K562 (cell line): ENCODE results near the gene NACC1. TPM values are rescaled to one million over a fixed set of nuclear protein-coding genes. Genes with fewer than 3 reads are reported as not detected.
A peak's percentile ranks its signal among the peaks of the same experiment; 100 is the strongest.

Experiments
- ATAC-seq: fragments of 200-7000 bp; cut with Tn5 transposase; 3 replicates; pipeline ENCODE4 v1.9.1; 2020; ENCODE audit warnings: moderate library complexity
- BruUV-seq: library from RNA; stranded (reverse); fragments of 400-500 nt; replicated peaks from 2 replicates; lab custom pipeline; 2021; lab: Mats Ljungman, UMichigan
- CTCF ChIA-PET: fragments of 300-600 bp; formaldehyde crosslinking; extraction: SDS; loops from one replicate; lab custom pipeline; 2021; ENCODE audit warnings: low intra/inter-chr PET ratio; lab: Yijun Ruan, JAX
- POLR2A ChIA-PET: fragments of 300-600, 350-650 bp; sonication (Branson Sonifier 250); formaldehyde crosslinking; extraction: SDS; loops from one replicate; lab custom pipeline; 2021; ENCODE audit warnings: antibody characterized with exemption, inconsistent platforms; lab: Yijun Ruan, JAX
- DNase-seq, 4 experiments: peaks; one replicate each; pipeline versions ENCODE4 v3.0.0 to v3.0.0-alpha.2; 2011 to 2018; ENCODE audit warnings: low spot score in 3 of 4, mixed read lengths in 3 of 4; ENCODE audit errors: extremely low read depth in 1 of 4
- FAIRE-seq: peaks from 2 replicates; lab custom pipeline; 2011; peaks lifted over from hg19 to GRCh38; lab: Jason Lieb, UNC
- H2AFZ ChIP-seq: 2 replicates; pipeline ENCODE4 v1.6.0; 2011; ENCODE audit warnings: low read depth, low read length, control low read depth, inconsistent platforms
- H3K27ac ChIP-seq: fragments of 200-600 bp; 3 replicates; pipeline ENCODE4 v1.8.0; 2011; ENCODE audit warnings: low read depth, mild to moderate bottlenecking, control low read depth, inconsistent platforms, low read length, moderate library complexity, mixed read lengths; ENCODE audit errors: extremely low read depth
- H3K27me3 ChIP-seq, 2 experiments: fragments of 300-600 bp in 1 of 2; 2 replicates in 1 of 2; 3 replicates in 1 of 2; pipeline versions ENCODE4 v1.6.0 to v1.8.0; 2011; ENCODE audit warnings: inconsistent platforms in 2 of 2, low read length in 2 of 2, mild to moderate bottlenecking in 1 of 2, mixed read lengths in 1 of 2, moderate library complexity in 1 of 2; ENCODE audit not compliant: control insufficient read depth in 2 of 2, insufficient read depth in 2 of 2
- H3K36me3 ChIP-seq: fragments of 300-600 bp; 3 replicates; pipeline ENCODE4 v1.8.0; 2011; ENCODE audit warnings: mild to moderate bottlenecking, low read length, inconsistent platforms; ENCODE audit not compliant: control insufficient read depth, insufficient read depth
- H3K4me1 ChIP-seq, 2 experiments: fragments of 200-600 bp in 1 of 2; replicated peaks in 1 of 2; 2 replicates in 1 of 2; 3 replicates in 1 of 2; pipeline versions ENCODE4 v1.5.1 to v1.8.0; 2011; ENCODE audit warnings: inconsistent platforms in 2 of 2, low read length in 2 of 2, mild to moderate bottlenecking in 1 of 2, mixed read lengths in 1 of 2, moderate library complexity in 1 of 2; ENCODE audit not compliant: control insufficient read depth in 2 of 2, insufficient read depth in 2 of 2
- H3K4me2 ChIP-seq: 2 replicates; pipeline ENCODE4 v1.6.1; 2011; ENCODE audit warnings: low read length, control low read depth, inconsistent platforms, mixed read lengths; ENCODE audit not compliant: insufficient read depth
- H3K4me3 ChIP-seq: fragments of 200-600 bp; sonication (generic), shearing (Covaris generic); 2 replicates; pipeline ENCODE4 v1.5.1; 2016; ENCODE audit warnings: control low read depth, inconsistent platforms
- H3K79me2 ChIP-seq: fragments of 200-600 bp; 3 replicates; pipeline ENCODE4 v1.8.0; 2011; ENCODE audit warnings: low read length, inconsistent platforms; ENCODE audit not compliant: control insufficient read depth, insufficient read depth
- H3K9ac ChIP-seq, 2 experiments: 2 replicates each; pipeline versions ENCODE4 v1.6.0 to v1.6.1; 2011; ENCODE audit warnings: low read depth in 2 of 2, low read length in 2 of 2, control low read depth in 1 of 2, inconsistent platforms in 1 of 2, mild to moderate bottlenecking in 1 of 2, mixed read lengths in 1 of 2; ENCODE audit not compliant: insufficient read depth in 1 of 2
- H3K9me1 ChIP-seq: one replicate; pipeline ENCODE4 v1.6.0; 2011; ENCODE audit warnings: inconsistent platforms, mild to moderate bottlenecking, low read length, moderate library complexity; ENCODE audit not compliant: control insufficient read depth, insufficient read depth
- H3K9me3 ChIP-seq: replicated peaks from 2 replicates; pipeline ENCODE4 v1.5.1; 2011; ENCODE audit warnings: low read depth, low read length, inconsistent platforms; ENCODE audit not compliant: control insufficient read depth, insufficient read depth
- H4K20me1 ChIP-seq: replicated peaks from 2 replicates; pipeline ENCODE4 v1.6.1; 2011; ENCODE audit warnings: low read length, inconsistent platforms, mixed read lengths; ENCODE audit not compliant: control insufficient read depth, insufficient read depth
- CHCHD3 ChIP-seq: fragments of 250-450 bp; sonication (Bioruptor Pico); IDR thresholded peaks from 2 replicates; pipeline ENCODE4 v2.1.2; 2022; ENCODE audit warnings: mild to moderate bottlenecking
- CHD2 ChIP-seq: IDR thresholded peaks from 2 replicates; pipeline ENCODE4 v1.6.1; 2011; ENCODE audit warnings: low read depth, low read length
- CXXC5 ChIP-seq: fragments of 250-450 bp; sonication (Bioruptor Pico); IDR thresholded peaks from 2 replicates; pipeline ENCODE4 v1.8.0; 2022; ENCODE audit warnings: inconsistent platforms, mild to moderate bottlenecking, moderate library complexity
- HCFC1 ChIP-seq: IDR thresholded peaks from 2 replicates; pipeline ENCODE4 v1.6.1; 2012; ENCODE audit warnings: low read depth, low read length, improper control_type of control experiment
- KDM2B ChIP-seq: fragments of 250-450 bp; sonication (Bioruptor Pico); IDR thresholded peaks from 2 replicates; pipeline ENCODE4 v1.8.0; 2021; ENCODE audit warnings: mild to moderate bottlenecking, moderate library complexity
- KLF1 ChIP-seq: fragments of 450-650 bp; IDR thresholded peaks from 2 replicates; pipeline ENCODE4 v1.6.1; 2016; ENCODE audit warnings: missing genetic modification characterization, missing compliant biosample characterization
- MAFK ChIP-seq: IDR thresholded peaks from 2 replicates; pipeline ENCODE4 v1.6.1; 2011; ENCODE audit warnings: low read length, improper control_type of control experiment
- MXD1 ChIP-seq: fragments of 250-450 bp; sonication (Bioruptor Pico); IDR thresholded peaks from 2 replicates; pipeline ENCODE4 v1.8.0; 2021; ENCODE audit warnings: borderline replicate concordance, mild to moderate bottlenecking, moderate library complexity; ENCODE audit not compliant: poor library complexity, severe bottlenecking
- POLR3A ChIP-seq: IDR thresholded peaks from 2 replicates; pipeline ENCODE4 v1.6.1; 2011; ENCODE audit warnings: borderline replicate concordance, mild to moderate bottlenecking, moderate library complexity; ENCODE audit not compliant: insufficient read length, insufficient read depth; ENCODE audit errors: extremely low read depth
- PRMT5 ChIP-seq: sonication (generic); formaldehyde crosslinking; IDR thresholded peaks from 2 replicates; pipeline ENCODE4 v1.5.0; 2020; ENCODE audit warnings: missing genetic modification reagents
- RAD21 ChIP-seq, 2 experiments: fragments of 250-450 bp in 1 of 2; fragments of 450-650 bp in 1 of 2; sonication (Bioruptor Pico) in 1 of 2; formaldehyde crosslinking in 1 of 2; IDR thresholded peaks in 1 of 2; conservative IDR thresholded peaks in 1 of 2; 2 replicates each; pipeline versions ENCODE4 v1.4.0 to v1.8.0; 2020 to 2022; ENCODE audit warnings: mild to moderate bottlenecking in 2 of 2, moderate library complexity in 1 of 2
- STAG1 ChIP-seq: sonication (generic); formaldehyde crosslinking; IDR thresholded peaks from 2 replicates; pipeline ENCODE4 v1.5.0; 2020; ENCODE audit warnings: missing genetic modification reagents, borderline replicate concordance
- TFE3 ChIP-seq: fragments of 450-650 bp; formaldehyde crosslinking; IDR thresholded peaks from 2 replicates; pipeline ENCODE4 v1.4.0; 2020; ENCODE audit warnings: mild to moderate bottlenecking, mixed read lengths
- USF1 ChIP-seq: sonication (generic); formaldehyde crosslinking; IDR thresholded peaks from 2 replicates; pipeline ENCODE4 v1.9.0; 2022; ENCODE audit warnings: mild to moderate bottlenecking, missing genetic modification reagents
- ZBTB43 ChIP-seq: sonication (generic); formaldehyde crosslinking; IDR thresholded peaks from 2 replicates; pipeline ENCODE4 v1.8.0; 2023; ENCODE audit warnings: mild to moderate bottlenecking, missing genetic modification reagents
- ZNF3 ChIP-seq: fragments of 250-450 bp; sonication (Bioruptor Pico); IDR thresholded peaks from 2 replicates; pipeline ENCODE4 v1.5.0; 2021; ENCODE audit warnings: mild to moderate bottlenecking, moderate library complexity
- ZNF766 ChIP-seq: fragments of 200-800 bp; sonication (Bioruptor generic); conservative IDR thresholded peaks from 2 replicates; pipeline ENCODE4 v1.6.1; 2016; ENCODE audit warnings: missing genetic modification characterization, missing compliant biosample characterization
- WGBS: fragments of 100-300 bp; shearing (Covaris generic); methylation state at CpG from one replicate; pipeline ENCODE4 v1.1.6; 2016; ENCODE audit warnings: low coverage, mixed read lengths; ENCODE audit not compliant: insufficient coverage; ENCODE audit errors: missing lambda C conversion rate; 5-methylcytosine and 5-hydroxymethylcytosine counted together
- in situ Hi-C: fragments of 300-500 bp; cut with MboI; formaldehyde crosslinking; loops from 4 replicates; pipeline ENCODE4 v1.15.0; 2018; ENCODE audit warnings: inconsistent platforms, mixed read lengths
- intact Hi-C: fragments of 100-400 bp; cut with micrococcal nuclease; formaldehyde crosslinking; loops from 2 replicates; pipeline ENCODE4 v1.14.2; 2022
- polyA plus RNA-seq, 8 experiments: library from polyadenylated mRNA; depleted of rRNA in 4 of 8; stranded (reverse) in 5 of 8; unstranded in 3 of 8; fragments of >200 nt; fragmentation: Nextera tagmentation in 2 of 8; fragmentation: Illumina TruSeq in 1 of 8; extraction: Ambion mirVana in 2 of 8; extraction: Trizol in 1 of 8; gene quantifications; 2 replicates each; pipeline versions ENCODE4 v1.2.1 to v1.2.3, GENCODE V29; 2011 to 2014; ENCODE audit warnings: inconsistent platforms in 1 of 8, missing spikeins in 1 of 8
- total RNA-seq, 7 experiments: library from RNA; depleted of rRNA in 6 of 7; stranded (reverse); fragments of >200 nt in 6 of 7; fragmentation: Illumina TruSeq in 2 of 7; extraction: Trizol in 2 of 7; gene quantifications; 2 replicates each; pipeline versions ENCODE4 v1.2.1 to v1.2.3, GENCODE V29; 2011 to 2021; ENCODE audit warnings: low replicate concordance in 1 of 7

NACC1 gene
- total and polyA plus RNA-seq, 9 of the 15 experiments (the other 6 are each of a cell fraction or from before 2014, with no cell fraction given) = 0.04 to 96.6 (median 25.8) TPM

GRCh38 chr19:13154911-13155471, 36.9 kb downstream of the NACC1 start:
- ATAC-seq = peak; percentile 3
- WGBS = under 1% methylated on average over 21 of the region's 24 CpGs
- H3K9me3 ChIP-seq = no peaks in the 10 kb centered on the region
- ChIA-PET POLR2A (interaction anchor here (0.6 to 3.3 kb wide), 36 partner anchors 9 to 366 kb away, joined by 3 to 39 read pairs (median 4); partner anchors contain the start of genes DAND5 and NACC1), CTCF (no interaction called here)
- in situ Hi-C loops = no loop called here
- no peak for FAIRE-seq
- peak overlapping the region; percentile 98 for H3K4me3 ChIP-seq
- peaks cover 23% of the 10 kb centered on the region for H4K20me1 ChIP-seq
- no TSS peak for BruUV-seq
- peak; percentile 42 to 73 (median 47) for DNase-seq
- H3K9me1 ChIP-seq = no peaks in the 10 kb centered on the region
- H3K27me3 ChIP-seq = no peaks in the 10 kb centered on the region
- H3K9ac ChIP-seq = peak overlapping the region; percentile 96 to 97
- H3K27ac ChIP-seq = peak overlapping the region; percentile 95
- peaks cover 14% of the 10 kb centered on the region; the same call in 1 of the 3 replicates for H3K36me3 ChIP-seq
- intact Hi-C loops = loop anchor here (1.0 to 5.0 kb wide), 2 partner anchors 37 to 107 kb away; no protein-coding TSS in a partner anchor
- H3K4me1 ChIP-seq = peaks cover 11 to 54% of the 10 kb centered on the region in 2 experiments
- H2AFZ ChIP-seq = no peak overlapping the region
- H3K4me2 ChIP-seq = peak overlapping the region; percentile 93
- peaks cover 54% of the 10 kb centered on the region for H3K79me2 ChIP-seq
- peak; percentile 60 for TF ChIP-seq USF1
- TF ChIP-seq PRMT5 (CRISPR knock-in tag) = no peak
- peak in 1 of 2 experiments; percentile 0; a peak in 1 of 4 replicates for TF ChIP-seq RAD21 (CRISPR knock-in tag; conservative IDR thresholded peaks at IDR 0.05 in 1 of 2, IDR thresholded peaks at IDR 0.05 in 1 of 2)
- 0 out of 2 replicates have a peak, but pooled peaks have one; percentile 30 for TF ChIP-seq KDM2B (CRISPR knock-in tag)
- TF ChIP-seq MAFK = no peak
- no peak for TF ChIP-seq POLR3A
- no peak for TF ChIP-seq ZNF766 (CRISPR knock-in tag)
- no peak; the same call in none of the 2 replicates for TF ChIP-seq CHD2
- TF ChIP-seq STAG1 (CRISPR knock-in tag) = no peak
- no peak for TF ChIP-seq TFE3 (CRISPR knock-in tag)
- TF ChIP-seq ZBTB43 = no peak
- no peak for TF ChIP-seq HCFC1
- no peak; the same call in 1 of the 2 replicates for TF ChIP-seq CXXC5
- TF ChIP-seq ZNF3 = no peak; the same call in 1 of the 2 replicates
- peak; percentile 63; the same call in 1 of the 2 replicates for TF ChIP-seq KLF1
- TF ChIP-seq MXD1 (CRISPR knock-in tag) = no peak
- no peak for TF ChIP-seq CHCHD3 (CRISPR knock-in tag)
